HG03175 (cell line): ENCODE measurements around the gene FOXP2.

Experiments used
- ATAC-seq: cut with Tn5 transposase; IDR thresholded peaks from one replicate; pipeline ENCODE4 v1.9.1; 2021; ENCODE audit warnings: mild to moderate bottlenecking, moderate library complexity; ENCODE audit not compliant: unreplicated experiment

The FOXP2 gene

DNA sequence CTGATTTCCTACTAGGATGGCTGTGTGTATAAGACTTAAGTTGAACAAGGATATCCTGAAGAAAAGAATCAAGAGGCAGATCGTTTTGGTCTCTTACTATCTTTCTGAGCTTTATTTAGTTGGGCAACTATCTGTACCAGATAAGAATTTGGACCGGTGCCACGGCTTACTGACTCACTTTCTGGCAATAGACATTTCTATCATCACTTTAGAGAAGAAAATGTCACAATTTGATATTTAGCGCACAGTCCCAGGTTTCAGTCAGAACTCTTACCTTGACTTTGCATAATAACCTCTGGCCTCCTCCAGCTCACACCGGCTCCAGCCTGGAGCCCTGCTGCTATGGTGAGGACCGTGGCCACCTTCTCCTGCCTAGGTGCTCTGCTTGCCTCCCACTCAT lies 289.1 kb downstream of the FOXP2 start:
- ATAC-seq, result no peak

DNA sequence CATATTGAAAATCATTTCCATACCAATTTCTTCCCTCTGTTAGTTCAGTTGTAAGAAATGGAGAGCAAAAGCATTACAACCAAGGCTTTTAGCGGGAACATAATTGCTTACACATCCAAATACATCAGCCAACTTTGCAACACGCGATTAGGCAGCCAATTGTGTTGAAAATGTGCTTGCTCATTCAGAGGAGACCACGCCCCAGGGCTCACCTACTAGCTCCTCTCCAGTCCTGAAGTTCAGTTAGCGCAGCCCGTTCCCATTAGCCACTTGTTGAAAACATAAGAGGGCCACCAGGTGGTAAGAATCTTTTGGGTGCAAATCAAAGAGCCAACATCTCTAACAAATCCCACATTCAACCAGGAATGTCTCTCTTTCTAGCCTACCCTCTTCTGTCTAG lies 294.0 kb downstream of the FOXP2 start:
- no peak for ATAC-seq

DNA sequence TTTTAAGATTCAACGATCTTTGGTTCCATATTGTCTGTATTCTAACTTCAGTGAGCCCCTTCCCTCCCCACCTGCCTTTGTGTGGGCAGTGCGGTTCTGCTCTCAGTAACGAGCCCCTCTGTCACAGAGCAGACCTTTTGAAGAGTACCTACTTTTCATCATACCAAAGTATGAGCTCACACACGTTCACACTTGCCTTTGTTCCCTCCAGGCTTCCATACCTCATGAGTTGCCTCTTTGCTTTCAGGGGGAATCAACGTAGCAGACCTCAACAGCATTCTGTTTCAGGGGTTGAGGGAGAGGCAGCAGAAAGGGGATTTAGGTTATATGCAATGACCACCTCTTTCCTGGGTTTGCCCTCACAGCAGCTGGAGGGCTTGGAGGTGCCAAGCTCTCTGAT lies 295.9 kb downstream of the FOXP2 start:
- ATAC-seq, result no peak

DNA sequence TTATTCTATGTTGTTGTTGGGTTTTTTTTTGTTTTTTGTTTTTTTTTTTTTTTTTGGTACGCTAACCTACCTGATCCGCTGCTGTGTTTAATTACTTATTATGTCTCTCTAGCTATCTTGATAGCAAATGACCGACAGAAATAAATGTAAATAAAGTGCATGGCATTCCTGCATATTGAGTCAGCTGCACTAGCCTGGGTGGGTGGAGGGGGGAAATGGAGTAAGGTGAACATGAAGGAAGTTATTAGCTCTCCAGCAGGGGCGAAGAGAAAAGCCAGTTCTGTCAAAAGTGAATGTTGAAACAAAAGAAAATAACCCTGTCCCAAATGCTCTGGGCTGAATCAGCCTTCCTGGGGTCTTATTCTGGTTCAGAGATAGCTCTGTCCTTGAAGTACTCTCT lies 296.6 kb downstream of the FOXP2 start:
- no peak for ATAC-seq

DNA sequence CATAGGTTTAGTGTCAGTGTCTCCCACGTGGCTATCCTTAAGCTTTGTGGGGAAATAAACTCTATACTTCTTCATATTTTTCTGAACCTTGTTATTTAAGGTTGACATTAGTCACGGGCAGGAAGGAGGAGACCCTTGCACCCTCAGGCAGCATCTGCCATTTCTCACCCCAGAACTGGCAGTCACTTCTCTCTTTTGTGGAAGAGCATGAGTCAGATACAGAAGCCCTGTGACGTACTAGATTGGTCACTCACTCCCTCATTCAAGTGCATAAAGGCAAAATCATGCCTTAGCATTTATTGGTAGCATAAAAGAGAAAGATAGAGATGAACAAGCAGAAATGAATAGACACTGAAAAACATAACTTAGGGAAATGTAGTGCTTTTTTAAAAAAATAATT lies 301.3 kb downstream of the FOXP2 start:
- ATAC-seq, result no peak

DNA sequence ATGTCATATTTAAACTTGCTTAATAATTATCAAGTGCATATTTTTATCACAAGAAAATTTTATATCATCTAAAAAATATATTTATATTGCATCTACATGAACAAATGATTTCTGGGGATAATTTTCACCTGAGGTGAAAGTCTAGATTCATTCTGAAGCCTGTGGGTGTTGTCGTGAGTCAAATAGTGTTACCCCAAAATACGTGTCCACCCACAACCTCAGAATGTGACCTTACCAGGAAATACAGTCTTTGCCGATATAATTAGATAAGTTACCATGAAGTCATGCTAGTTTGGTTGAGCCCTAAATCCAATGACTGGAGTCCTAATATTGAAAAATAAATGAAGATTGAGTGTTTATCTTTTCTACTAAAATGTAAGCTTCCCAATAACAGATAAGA lies 304.2 kb downstream of the FOXP2 start:
- no peak for ATAC-seq

DNA sequence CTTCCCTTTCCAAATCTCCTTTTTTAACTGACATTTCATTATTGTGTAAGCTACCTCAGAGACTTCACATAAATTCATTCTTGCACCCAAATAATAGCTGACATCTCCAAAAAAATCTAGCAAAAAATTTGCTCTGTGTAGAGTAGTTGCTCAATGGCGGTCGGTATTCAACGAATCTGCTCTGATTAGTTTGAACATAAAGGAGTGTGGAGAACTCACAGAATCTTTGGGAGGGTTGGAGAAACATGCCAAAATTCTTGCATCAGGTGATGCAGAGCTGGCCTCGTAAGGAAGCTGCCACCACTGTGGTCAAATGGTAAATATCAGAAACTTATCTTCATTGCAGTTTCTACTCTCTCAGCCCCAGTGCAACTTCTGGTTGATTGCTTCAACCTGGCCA lies 306.1 kb downstream of the FOXP2 start:
- ATAC-seq, result no peak

DNA sequence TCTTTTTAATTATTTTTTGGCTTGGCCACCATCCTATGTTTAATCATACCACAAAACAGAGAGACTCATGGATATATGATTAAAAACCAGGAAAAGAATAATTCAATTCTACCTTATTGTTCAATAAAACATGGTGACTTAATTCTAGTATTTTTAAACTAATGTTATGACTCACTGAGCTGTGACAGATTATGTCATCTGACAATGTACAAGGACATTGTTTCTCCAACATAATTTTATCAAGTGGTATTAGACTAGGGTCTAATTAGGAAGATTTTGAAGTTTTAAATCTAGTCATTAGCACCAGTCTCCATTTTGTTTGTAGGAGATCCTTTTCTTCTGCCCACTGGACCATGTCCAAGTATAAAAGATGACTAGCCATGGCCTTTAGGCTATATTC lies 307.9 kb downstream of the FOXP2 start:
- ATAC-seq, result no peak

DNA sequence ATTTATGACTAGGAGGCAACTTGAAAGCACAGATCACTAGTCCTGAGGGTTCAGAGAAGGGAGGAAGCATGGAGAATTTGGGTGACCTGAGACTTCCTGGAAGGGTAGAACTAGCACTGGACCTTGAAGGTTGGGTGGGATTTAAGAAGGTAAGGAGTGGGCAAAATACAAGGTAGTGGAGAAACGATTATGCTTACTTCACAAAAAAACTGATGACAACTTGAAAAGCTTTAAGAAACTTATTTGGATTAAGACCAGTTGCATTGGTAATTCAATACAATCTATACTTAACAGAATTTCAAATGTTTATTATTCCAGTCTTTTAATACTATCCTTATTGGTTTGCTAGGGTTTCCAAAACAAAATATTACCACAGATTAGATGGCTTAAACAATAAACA lies 308.7 kb downstream of the FOXP2 start:
- no peak for ATAC-seq

DNA sequence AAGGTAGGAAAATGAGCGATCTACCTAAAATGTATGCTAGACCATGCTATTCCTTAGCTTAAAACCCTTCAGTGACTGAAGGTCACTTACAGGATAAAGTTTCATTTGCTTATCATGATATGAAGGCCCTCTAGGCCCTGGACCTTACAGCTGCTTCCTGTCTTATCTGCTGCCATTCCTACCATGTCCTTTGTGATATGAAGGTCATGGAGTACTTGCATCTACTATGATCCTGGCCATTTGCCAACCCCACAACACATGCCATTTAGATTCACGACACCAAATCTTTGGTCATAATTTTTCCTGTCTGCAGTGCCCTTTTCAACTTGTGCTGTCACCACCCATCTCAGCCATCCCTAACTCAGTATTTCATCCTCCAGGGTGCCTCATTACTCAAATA lies 325.5 kb downstream of the FOXP2 start:
- no peak for ATAC-seq

DNA sequence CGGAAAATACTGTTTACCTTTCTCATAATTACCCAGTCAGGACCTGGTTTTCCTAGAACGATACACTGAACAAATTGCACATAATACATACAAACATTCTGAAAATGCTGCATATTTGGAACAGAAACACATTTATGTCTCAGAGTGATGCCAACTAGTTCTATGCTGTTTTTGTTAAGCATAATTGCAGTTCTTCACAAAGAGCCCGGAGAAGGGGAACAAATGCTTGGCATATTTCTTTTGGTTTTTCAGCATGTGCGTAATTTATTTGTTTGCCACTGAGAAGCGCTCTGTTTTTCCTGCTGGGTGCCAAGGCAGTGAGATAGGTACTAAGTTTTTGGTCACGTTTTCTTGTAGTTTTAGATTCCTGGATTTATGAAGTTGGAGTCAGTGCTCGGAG lies 326.3 kb downstream of the FOXP2 start:
- ATAC-seq, result no peak

DNA sequence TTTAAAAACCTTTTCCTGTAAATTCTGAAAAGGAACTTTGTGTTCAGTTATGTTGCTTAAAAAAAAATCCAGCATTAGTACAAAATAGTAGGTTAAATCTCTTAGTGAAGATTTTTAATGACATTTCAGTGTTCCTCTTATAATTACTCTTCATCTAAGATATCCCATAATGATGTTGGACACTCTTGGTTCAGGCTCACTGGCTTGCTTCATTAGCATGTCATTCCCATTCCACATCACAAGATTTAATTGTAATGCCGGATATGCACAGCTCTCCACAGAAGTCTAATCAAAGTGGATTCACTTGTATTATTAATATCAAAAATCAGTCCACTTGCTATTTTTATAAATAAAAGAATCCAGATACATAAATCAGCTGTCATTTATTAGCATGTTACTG lies 327.3 kb downstream of the FOXP2 start:
- no peak for ATAC-seq
